Measurements from ENCODE around the gene ENPP6. TPM values are rescaled to one million over a fixed set of nuclear protein-coding genes. Genes with fewer than 3 reads are reported as not detected.

The ENPP6 gene
- total and polyA plus RNA-seq, 4 donors: 0.05 to 0.08 (median 0.05) TPM; not detected in 1

DNA sequence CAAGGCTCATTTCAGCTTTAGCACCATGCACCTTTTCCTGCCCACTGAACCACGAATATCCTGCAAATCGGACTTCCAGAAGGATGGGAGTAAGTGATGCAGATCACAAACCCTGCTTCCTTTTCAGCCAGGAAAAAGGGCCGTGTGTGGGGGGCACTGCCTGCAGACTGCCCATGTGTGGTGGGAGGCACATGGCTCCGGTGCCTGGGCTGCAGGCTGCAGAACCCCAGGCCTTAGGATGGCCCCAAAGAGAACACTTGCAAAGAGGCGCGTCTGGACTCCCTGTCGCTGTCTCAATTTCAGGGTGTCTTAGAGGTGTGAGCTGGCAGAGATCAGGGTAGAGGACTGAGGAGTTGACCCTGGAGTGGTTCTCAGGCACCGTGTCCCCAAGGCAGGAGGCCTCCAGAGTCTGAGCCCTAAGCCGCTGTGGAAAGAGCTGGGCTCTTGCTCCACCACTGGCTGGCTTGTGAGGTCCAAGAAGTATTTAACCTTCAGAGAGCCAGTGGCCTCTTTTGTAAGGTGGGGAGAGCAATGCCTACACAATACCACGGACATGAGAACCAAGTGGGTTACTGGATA is 97.0 kb downstream of the ENPP6 start:
- no peaks in the 10 kb centered on the region for H3K9me3 ChIP-seq (ENCODE audit: control insufficient read depth in 4 of 4, low read length in 3 of 4)
- 82% methylated on average over 10 of the region's 10 CpGs for WGBS
- TF ChIP-seq MAX (IDR thresholded peaks at IDR 0.05) (no peak), FOXA2 (IDR thresholded peaks at IDR 0.05) (no peak), CTCF (IDR thresholded peaks at IDR 0.05; ENCODE audit: low read depth, low read length, missing input control) (no peak)
- H3K9ac ChIP-seq (ENCODE audit: low read depth in 1 of 2, low read length in 2 of 2): no peak overlapping the region
- no peak for DNase-seq (ENCODE audit: low spot score)
- no peaks in the 10 kb centered on the region for H3K4me1 ChIP-seq (ENCODE audit: control insufficient read depth in 4 of 4, insufficient read depth in 4 of 4, low read length in 3 of 4)
- H3K36me3 ChIP-seq (ENCODE audit: control insufficient read depth in 4 of 4, insufficient read depth in 3 of 4, low read depth in 1 of 4, low read length in 3 of 4): no peaks in the 10 kb centered on the region
- no peaks in the 10 kb centered on the region for H3K27me3 ChIP-seq (ENCODE audit: control insufficient read depth in 4 of 4, insufficient read depth in 4 of 4, low read length in 3 of 4)
- no peak overlapping the region for H3K27ac ChIP-seq (ENCODE audit: low read depth in 1 of 2, low read length in 2 of 2)
- H3K4me3 ChIP-seq (ENCODE audit: low read depth in 1 of 3, low read length in 3 of 3): no peak overlapping the region

- Histone ChIP-seq H3K4me3 (ENCODE audit: low read depth in 1 of 3, low read length in 3 of 3) (no peak overlapping the region), H3K36me3 (ENCODE audit: control insufficient read depth in 4 of 4, insufficient read depth in 3 of 4, low read depth in 1 of 4, low read length in 3 of 4) (no peaks in the 10 kb centered on the region), H3K9ac (ENCODE audit: low read depth in 1 of 2, low read length in 2 of 2) (no peak overlapping the region), H3K27me3 (ENCODE audit: control insufficient read depth in 4 of 4, insufficient read depth in 4 of 4, low read length in 3 of 4) (no peaks in the 10 kb centered on the region), H3K4me1 (ENCODE audit: control insufficient read depth in 4 of 4, insufficient read depth in 4 of 4, low read length in 3 of 4) (no peaks in the 10 kb centered on the region), H3K27ac (ENCODE audit: low read depth in 1 of 2, low read length in 2 of 2) (no peak overlapping the region), H3K9me3 (ENCODE audit: control insufficient read depth in 4 of 4, low read length in 3 of 4) (no peaks in the 10 kb centered on the region)
- no peak for DNase-seq (ENCODE audit: low spot score)
- TF ChIP-seq FOXA2 (IDR thresholded peaks at IDR 0.05) (no peak), TAF1 (conservative IDR thresholded peaks at IDR 0.05) (no peak), CTCF (IDR thresholded peaks at IDR 0.05; ENCODE audit: low read depth, low read length, missing input control) (no peak), SP1 (IDR thresholded peaks at IDR 0.05) (no peak), HNF4G (IDR thresholded peaks at IDR 0.05) (no peak), YY1 (IDR thresholded peaks at IDR 0.05) (no peak)
- TF ChIP-seq, protein P1, sequence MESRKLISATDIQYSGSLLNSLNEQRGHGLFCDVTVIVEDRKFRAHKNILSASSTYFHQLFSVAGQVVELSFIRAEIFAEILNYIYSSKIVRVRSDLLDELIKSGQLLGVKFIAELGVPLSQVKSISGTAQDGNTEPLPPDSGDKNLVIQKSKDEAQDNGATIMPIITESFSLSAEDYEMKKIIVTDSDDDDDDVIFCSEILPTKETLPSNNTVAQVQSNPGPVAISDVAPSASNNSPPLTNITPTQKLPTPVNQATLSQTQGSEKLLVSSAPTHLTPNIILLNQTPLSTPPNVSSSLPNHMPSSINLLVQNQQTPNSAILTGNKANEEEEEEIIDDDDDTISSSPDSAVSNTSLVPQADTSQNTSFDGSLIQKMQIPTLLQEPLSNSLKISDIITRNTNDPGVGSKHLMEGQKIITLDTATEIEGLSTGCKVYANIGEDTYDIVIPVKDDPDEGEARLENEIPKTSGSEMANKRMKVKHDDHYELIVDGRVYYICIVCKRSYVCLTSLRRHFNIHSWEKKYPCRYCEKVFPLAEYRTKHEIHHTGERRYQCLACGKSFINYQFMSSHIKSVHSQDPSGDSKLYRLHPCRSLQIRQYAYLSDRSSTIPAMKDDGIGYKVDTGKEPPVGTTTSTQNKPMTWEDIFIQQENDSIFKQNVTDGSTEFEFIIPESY (IDR thresholded peaks at IDR 0.05): no peak
- 93% methylated on average over 11 of the region's 11 CpGs for WGBS
These were observed 99.9 kb downstream of the ENPP6 start for GRCh38 chr4:184117662-184118199.

GRCh38 chr4:184115399-184115798 is 102.3 kb downstream of the ENPP6 start:
- TF ChIP-seq CTCF (IDR thresholded peaks at IDR 0.05; ENCODE audit: low read depth, low read length, missing input control) (no peak), FOXA2 (IDR thresholded peaks at IDR 0.05) (no peak), TAF1 (conservative IDR thresholded peaks at IDR 0.05) (no peak), FOXA1 (IDR thresholded peaks at IDR 0.05) (no peak), RXRA (IDR thresholded peaks at IDR 0.05) (no peak), RAD21 (IDR thresholded peaks at IDR 0.05) (no peak), GABPA (IDR thresholded peaks at IDR 0.05 in 1 of 2, conservative IDR thresholded peaks at IDR 0.05 in 1 of 2) (no peak), NR2F2 (IDR thresholded peaks at IDR 0.05) (no peak), YY1 (IDR thresholded peaks at IDR 0.05) (no peak), JUND (IDR thresholded peaks at IDR 0.05) (no peak), MAX (IDR thresholded peaks at IDR 0.05) (no peak)
- TF ChIP-seq, protein P2, sequence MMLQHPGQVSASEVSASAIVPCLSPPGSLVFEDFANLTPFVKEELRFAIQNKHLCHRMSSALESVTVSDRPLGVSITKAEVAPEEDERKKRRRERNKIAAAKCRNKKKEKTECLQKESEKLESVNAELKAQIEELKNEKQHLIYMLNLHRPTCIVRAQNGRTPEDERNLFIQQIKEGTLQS (IDR thresholded peaks at IDR 0.05): no peak
- H3K27ac ChIP-seq (ENCODE audit: low read depth in 1 of 2, low read length in 2 of 2): no peak overlapping the region
- no peak overlapping the region for H3K9ac ChIP-seq (ENCODE audit: low read depth in 1 of 2, low read length in 2 of 2)
- no peak for DNase-seq (ENCODE audit: low spot score)
- no peaks in the 10 kb centered on the region for H3K27me3 ChIP-seq (ENCODE audit: control insufficient read depth in 4 of 4, insufficient read depth in 4 of 4, low read length in 3 of 4)
- WGBS: 89% methylated on average over 4 of the region's 4 CpGs
- no peaks in the 10 kb centered on the region for H3K36me3 ChIP-seq (ENCODE audit: control insufficient read depth in 4 of 4, insufficient read depth in 3 of 4, low read depth in 1 of 4, low read length in 3 of 4)
- no peaks in the 10 kb centered on the region for H3K9me3 ChIP-seq (ENCODE audit: control insufficient read depth in 4 of 4, low read length in 3 of 4)
- H3K4me3 ChIP-seq (ENCODE audit: low read depth in 1 of 3, low read length in 3 of 3): no peak overlapping the region
- H3K4me1 ChIP-seq (ENCODE audit: control insufficient read depth in 4 of 4, insufficient read depth in 4 of 4, low read length in 3 of 4): peaks cover 0 to 10% (median 6%) of the 10 kb centered on the region in 4 donors
